ENCODE data around the gene HOXA3.

The HOXA3 gene

GRCh38 chr7:27079234-27079975 lies 73.0 kb downstream of the HOXA3 start:
- no peak for DNase-seq

- DNase-seq, result no peak
These were observed 73.7 kb downstream of the HOXA3 start for GRCh38 chr7:27078616-27079233.

DNA sequence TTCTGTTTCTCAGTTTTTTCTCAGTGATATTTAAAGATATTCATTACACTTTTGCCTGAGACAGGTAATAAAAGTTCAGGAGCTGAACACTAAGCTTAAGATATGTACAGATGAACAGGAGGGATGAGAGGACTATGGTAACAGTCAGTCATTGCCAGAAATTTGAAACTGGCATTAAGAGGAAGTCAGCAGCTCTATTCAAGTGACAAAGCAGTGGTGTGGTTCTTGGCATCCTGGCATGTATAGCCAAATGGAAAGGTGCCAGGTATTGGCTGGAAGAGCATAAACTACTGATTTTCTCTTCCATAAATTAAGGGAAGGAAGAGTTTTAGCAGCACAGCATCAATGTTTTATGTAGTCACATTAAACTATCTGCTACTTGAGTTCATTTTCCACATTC lies 79.3 kb downstream of the HOXA3 start:
- no peak for DNase-seq

DNA sequence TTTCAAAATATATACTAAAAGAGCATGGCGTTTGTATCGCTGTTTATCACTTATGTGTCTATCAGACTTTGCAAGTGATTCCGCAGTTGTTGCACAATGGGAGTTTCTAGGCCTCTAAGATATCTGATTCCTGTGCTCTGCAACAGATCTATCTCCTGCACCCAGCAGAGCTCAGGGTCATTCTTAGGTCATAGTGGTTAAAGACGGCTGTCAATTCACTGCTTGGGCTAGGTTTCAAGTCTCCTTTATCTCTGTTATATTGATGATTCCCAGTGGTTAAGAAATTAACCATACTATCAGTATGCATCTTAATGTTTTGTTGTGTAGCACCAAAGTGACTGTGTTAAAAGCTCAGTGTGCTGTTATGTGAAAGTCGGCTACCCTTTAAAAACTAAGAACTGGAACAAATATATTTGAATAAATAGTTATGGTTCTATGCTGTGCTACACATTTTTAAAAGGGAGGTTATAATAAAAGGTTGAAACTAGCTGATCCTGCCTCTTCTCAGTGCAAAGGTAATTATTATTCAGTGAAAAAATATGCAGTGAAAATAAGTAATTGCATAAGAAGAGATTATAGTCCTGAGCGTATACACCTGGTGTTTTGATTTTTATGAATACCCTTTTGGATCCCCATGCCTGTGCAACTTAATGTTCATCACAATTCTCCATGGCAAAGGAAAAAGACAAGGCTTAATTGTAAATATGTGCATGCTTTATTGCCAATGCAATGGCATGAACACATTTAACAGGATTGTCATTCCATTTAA lies 80.6 kb downstream of the HOXA3 start:
- no peak for DNase-seq

GRCh38 chr7:27068259-27068658 lies 84.1 kb downstream of the HOXA3 start:
- no peak for DNase-seq

DNA sequence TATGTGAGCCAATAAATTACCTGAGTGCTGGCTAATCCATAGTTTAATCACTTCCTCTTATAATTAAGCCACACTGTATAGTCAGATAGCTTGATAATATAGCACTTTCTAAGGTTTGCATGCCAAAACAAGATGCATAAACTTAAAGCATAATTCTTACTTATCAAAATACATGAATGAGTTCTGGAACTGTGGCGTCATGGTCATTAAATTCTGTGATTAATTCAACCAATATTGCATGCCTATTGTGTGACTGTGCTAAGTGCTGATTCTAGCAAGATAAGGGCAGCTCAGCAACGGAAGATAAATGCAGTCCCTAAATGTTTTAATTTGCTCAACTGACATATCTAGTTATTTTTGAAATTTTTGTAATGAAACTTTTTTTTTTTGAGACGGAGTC lies 86.2 kb downstream of the HOXA3 start:
- no peak for DNase-seq

DNA sequence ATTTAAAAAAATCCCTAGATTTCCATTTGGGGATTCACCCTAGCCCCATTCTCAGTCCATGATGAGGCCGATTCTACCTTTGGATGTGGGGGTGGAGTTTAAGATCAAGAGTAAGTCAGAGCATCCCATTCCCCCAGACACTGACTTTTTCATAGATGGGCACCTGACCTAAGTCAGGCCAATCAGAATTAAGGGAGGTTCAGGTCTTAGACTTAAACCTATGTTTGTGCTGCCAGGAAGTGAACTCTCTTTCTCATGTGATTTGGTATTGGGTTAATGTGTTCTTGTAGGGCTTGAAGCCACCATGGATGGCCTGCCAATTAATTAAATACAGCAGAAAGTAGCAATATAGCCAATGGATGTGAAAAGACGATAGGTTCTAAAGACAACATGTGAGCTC lies 86.7 kb downstream of the HOXA3 start:
- no peak for DNase-seq

GRCh38 chr7:27064661-27065060 lies 87.7 kb downstream of the HOXA3 start:
- DNase-seq, result no peak

GRCh38 chr7:27064159-27064558 lies 88.2 kb downstream of the HOXA3 start:
- DNase-seq, result no peak

DNA sequence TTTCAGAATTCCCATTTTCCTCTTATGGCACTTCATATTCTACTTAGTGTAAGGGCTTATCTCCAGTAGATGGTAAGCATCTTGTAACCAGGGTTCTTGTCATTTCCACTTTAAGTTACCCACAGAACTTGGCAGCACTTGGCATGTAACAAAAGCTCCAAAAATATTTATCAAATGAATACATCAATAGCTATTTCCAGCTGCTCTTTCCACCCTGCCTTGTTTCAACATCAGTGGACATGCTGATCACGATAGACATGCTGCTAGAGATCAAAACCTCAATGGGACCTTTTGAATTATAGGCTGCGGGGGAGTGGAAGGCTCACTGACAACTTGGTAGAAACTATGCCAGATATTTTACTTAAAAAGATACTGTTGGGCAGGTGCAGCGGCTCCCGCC lies 89.4 kb downstream of the HOXA3 start:
- no peak for DNase-seq

Data from NCI-H1436 (cell line).